ENCODE measurements around the gene GLCCI1.

The GLCCI1 gene

DNA sequence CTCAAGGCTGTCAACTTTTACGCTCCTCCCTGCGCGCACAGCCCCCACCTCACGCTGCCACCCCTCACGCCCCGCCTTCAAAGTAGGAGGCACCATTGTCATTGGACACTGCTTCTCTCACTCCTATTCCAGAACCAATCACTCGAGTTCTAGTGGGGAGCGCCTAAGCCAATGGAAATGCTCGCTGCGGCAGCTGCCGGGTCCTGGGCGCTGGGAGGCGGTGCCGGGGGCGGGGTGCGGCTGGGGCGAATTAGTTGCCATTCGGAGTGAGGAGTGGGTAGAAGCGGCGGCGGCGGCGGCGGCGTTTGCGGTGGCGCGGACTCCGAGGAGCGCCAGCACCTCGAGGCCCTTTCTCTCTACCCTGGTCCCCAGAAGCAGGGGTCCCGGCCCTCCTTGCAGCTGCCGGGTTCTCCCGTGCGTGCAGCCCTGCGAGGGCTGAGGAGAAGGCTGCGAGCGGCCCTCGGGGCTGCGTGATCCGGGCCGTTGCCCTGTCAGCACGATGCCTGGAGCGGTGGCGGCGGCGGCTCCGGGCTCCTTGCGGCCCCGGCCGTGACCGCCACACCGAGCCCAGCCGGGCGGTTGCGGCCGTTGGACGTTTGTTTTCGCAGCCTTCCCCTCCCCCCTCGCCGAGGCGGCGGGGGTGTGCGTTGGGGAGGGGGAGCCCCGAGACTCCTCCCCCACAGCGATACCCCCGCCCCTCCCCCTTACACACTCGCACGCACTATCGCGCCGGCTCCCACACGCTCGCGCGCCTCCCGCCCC, at the start of gene GLCCI1:
TSS of gene GLCCI1 (plus strand) at position 253 of the 762 bp plus-strand sequence. CDS start 555 bp downstream, outside the sequence.
- DNase-seq (ENCODE audit: low spot score) (peak; percentile 99), FAIRE-seq (peak; percentile 97)

DNA sequence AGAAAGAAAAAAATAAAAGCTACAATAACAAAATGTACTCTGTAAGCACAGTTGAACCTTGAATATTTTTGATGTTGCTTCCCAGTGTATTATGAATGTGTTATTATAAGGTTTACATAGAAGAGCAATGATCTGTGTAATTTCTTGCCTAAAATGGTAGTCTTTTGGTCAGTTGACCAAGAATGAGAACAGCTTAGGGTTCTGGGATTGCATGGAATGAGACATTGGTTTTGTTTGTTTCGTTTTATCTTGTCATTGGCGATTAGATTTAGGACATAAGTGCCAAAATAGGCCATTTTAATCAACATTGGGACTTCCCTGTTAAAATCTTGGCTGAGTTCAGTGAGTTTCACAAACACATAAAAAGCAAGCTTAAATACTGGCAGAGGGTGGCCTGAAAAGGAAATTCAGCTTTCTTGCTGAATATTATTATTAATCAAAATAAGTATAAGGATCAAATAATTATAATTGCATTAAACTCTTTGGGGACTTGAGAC, 49.1 kb upstream of the GLCCI1 start:
- no peak for FAIRE-seq
- DNase-seq (ENCODE audit: low spot score), result no peak

DNA sequence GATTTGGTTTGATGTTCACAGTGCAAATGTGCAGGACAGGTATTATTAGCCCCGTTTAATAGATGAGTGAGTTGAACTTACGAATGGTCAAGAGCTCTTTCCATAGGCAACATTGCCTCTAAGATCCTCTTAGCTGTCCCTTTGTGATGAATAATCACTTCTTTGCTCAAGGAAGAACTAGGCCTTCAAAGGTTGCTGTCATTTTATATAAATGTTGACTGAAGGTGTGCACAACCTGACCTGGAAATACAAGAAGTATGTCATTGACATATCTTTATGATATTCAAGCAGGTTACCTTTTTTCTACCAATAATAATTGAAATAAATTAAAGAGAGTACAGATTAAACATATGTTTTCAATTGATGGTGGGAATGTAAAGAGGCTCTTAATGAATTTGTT, 48.5 kb upstream of the GLCCI1 start:
- no peak for FAIRE-seq
- no peak for DNase-seq (ENCODE audit: low spot score)

DNA sequence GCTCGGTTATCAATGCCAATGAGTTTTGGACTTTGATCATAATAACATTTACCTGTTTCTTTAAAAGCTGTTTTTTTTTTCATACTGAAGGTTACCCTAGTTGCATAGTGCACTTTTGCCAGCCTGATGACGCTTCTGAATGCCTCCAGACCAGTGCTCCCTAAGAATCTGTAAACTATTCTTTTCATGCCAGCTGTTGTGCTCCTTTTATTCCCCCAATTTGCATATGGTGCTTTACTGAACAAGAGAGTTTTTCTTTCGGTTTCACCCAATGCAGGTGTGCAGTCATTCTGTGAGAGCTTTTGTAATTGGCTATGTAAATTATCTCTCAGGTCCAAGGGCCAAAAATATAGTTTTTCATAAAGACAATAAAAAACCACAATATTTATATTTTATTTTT, 48.1 kb upstream of the GLCCI1 start:
- DNase-seq (ENCODE audit: low spot score) (no peak), FAIRE-seq (no peak)

DNA sequence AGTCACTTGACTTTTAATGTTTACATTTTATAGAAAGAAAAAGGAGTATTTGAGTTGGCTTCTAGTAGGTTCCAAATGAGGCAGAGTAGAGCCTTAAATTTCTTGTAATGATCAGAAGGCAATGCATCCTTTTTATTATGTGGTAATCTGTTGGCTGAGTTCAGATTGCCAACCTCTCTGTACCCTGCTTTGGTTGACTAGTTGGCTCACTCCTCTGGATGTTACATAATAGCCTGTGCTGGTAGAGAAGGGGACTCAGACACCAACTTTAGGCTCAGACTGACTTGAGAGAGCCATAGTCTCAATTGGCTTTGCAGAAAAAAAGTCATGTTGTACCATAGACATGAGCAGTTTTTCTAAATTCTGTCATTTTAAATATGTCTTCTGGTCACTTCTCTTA, 46.8 kb upstream of the GLCCI1 start:
- peak; percentile 9 for FAIRE-seq

DNA sequence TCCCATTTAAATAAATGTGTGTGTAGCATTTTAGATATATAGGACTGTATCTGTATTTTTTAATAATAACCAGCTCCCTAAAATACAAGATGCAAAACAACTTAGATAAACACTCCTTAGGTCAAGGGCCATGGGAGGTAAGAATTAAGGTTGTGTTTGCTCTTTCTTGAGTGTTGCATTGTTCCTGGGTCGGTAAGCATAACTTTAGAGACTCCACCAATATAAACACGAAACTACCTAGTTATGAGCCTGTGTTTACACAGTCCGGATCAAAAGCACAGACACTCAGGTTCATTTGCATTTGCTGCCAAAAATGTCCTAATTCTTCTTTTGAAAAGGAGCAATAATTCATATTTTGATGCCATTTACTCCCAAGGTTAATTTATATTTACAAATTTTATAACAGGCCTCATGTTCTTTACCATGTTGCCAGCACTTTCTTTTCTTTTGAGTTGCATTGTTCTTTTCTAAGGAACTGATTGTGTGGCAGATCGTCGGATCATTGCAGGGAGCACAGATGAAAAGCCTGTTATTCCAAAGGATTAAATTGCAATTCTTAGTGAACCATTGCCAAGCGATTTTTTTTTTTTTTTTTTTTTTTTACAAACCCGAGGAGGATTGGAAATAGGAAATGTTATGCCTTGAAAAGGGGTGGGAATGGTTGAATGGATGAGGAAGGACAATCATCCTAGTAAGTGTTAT, 45.8 kb upstream of the GLCCI1 start:
- FAIRE-seq (no peak), DNase-seq (ENCODE audit: low spot score) (no peak)

More for the DNA sequence above, 46.8 kb upstream of the GLCCI1 start:
- no peak for DNase-seq (ENCODE audit: low spot score)

DNA sequence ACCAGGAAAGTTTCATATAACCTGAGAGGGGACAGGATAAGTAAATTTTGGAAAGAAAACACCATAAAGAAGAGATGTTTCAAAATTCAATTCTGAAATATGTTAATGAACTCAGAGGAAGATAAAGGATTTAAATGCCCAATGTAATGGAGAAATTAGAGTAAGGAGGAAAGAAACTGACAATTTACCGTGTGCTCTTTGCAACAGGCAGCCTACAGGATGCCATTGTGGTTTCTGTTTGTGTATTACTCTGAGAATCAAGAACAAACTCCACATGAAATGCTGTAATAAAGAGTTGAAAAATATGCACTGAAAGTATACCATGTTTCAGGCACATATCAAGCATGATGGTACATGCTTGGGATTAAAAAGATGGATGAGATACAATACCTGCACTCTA, 44.8 kb upstream of the GLCCI1 start:
- no peak for DNase-seq (ENCODE audit: low spot score)
- no peak for FAIRE-seq

DNA sequence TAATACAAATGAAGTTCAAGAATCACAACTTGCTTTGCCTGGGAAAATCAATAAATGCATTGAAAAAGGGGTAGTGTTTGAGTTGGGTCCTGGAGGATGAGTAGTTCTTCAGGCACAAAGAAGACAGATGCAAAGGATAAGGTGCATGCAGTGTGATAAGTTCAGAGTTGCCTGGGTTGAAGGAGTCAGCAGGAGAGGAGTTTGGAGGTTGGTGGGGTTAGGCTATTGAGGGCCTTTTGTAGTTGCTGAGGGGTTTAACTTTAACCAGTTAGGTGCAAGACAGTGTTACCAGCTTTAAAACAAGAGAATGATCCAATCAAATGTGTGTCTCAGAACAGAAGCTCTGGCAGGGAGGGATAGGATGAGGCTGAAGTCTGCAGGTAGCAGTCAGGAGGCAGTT, 44.3 kb upstream of the GLCCI1 start:
- no peak for DNase-seq (ENCODE audit: low spot score)
- FAIRE-seq, result no peak

DNA sequence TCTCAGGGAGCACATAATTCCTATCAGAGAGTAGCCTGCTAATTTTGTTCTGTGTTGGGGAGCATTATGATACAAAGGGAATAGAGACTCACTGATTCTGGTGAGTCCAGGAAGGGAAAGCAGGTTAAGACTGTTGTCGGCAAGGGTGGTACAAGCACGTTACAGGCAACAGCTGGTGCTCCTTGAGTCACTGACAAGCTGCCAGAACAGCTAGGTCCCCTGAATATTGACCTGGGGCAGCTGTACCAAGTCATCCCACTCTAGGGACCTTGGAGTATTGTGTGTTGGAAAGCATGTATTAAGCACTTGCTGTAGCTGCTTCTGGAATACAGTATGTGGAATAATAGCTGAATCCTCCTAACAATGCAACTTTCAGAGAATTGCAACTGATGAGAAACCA, 37.0 kb upstream of the GLCCI1 start:
- DNase-seq (ENCODE audit: low spot score) (no peak), FAIRE-seq (peak; percentile 37)

DNA sequence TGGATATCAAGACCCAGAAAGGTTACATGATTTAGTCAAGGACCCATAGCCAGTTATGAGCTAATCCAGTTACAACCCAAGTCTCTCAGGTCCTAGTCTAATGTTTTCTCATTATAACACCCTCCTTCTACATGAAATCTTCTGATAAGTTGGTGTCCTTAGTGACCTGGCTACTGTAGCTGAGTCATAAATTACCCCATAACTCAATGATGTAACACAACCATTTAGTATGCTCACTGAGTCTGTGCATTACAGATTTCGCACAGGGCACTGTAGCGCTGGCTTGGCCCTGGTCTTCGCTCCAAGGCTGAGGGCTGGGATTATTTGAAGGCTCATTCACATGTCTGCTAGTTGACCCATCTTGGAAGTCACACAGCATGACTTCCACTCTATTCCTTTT, 36.0 kb upstream of the GLCCI1 start:
- DNase-seq (ENCODE audit: low spot score) (no peak), FAIRE-seq (no peak)

DNA sequence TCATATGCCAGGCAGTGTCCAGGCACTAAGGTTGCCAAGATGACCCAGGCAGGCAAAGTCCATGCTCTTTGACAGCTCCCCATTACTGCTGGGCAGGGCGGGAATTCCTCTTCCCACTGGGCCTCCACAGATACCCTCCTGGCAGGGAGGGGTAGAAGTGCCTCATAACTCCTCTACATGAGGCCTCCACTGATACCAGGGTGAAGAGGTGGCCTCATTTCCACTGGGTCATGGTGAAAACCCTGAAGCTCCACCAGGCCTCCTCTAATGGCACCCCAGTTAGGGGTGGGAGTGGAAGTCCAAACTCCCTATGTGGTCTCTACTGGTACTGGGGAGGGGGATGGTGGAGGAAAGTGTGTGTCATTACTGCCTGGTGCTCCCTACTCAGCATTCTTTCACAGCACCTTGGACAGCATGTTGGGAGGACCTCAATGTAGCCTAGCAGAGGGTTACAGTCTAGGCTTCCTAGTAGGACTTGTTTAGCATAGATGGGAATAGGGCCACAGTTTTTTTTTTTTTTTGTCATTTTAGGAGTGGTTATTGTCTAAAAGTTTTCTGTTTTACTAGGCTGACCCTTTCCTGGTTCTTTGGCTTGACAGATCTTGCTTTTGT, 34.6 kb upstream of the GLCCI1 start:
- no peak for DNase-seq (ENCODE audit: low spot score)
- FAIRE-seq, result peak; percentile 62

DNA sequence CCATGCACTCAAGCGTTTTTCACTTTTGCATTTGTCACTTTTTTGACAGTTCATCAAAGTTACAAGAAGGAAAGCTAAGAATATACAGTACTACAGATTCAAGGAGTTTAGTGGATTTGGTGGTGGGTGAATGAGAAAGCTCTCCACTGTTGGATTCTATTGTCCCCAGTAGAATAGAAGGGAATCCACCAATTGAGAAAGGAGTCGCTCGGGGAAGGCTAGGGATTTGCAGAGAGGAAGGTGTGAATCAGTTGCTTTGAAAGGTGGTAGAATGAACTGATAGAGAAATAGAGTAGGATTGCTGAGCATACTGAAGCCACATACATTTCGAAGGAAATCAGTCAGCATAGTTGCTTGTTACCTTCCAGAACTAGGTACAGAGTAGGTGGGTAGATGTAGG, 33.7 kb upstream of the GLCCI1 start:
- FAIRE-seq (no peak), DNase-seq (ENCODE audit: low spot score) (no peak)

DNA sequence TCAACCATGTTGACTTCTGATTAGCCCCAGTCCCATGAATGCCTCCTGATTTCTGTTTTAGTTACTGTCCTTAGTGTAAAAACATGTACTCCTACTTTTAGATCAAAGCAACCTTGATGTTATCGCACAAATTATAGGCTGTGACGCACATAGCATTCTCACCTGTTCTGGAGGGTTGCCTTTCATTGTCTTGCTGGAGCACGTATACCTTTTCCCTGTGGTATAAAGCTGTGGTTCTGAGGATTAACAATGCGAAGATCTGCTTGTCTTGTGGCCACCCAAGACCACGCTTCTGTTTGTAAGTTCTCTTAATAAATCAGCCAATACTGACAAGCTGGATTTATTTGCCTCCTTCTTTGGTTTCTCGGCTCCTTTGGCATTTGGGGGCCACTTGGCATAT, 30.1 kb upstream of the GLCCI1 start:
- DNase-seq (ENCODE audit: low spot score) (no peak), FAIRE-seq (no peak)

DNA sequence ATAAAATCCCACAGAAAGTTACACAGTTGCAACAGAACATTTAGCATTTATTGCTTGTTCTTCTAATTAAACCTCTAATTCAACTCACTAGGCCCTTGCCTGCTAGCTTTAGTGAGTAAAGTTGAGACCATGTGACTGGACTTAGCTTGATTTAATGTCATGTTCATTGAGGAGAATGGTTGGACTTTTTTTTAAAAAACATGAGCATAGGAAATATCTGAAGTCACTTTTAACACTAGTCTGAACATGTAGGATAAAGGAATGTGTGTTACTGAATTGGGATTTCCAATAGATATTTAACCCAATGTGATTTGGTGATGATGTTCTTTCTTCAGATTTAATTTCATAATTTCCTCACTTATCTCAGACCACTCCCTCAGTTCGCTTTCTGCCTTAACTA, 24.6 kb upstream of the GLCCI1 start:
- DNase-seq (ENCODE audit: low spot score) (no peak), FAIRE-seq (no peak)

DNA sequence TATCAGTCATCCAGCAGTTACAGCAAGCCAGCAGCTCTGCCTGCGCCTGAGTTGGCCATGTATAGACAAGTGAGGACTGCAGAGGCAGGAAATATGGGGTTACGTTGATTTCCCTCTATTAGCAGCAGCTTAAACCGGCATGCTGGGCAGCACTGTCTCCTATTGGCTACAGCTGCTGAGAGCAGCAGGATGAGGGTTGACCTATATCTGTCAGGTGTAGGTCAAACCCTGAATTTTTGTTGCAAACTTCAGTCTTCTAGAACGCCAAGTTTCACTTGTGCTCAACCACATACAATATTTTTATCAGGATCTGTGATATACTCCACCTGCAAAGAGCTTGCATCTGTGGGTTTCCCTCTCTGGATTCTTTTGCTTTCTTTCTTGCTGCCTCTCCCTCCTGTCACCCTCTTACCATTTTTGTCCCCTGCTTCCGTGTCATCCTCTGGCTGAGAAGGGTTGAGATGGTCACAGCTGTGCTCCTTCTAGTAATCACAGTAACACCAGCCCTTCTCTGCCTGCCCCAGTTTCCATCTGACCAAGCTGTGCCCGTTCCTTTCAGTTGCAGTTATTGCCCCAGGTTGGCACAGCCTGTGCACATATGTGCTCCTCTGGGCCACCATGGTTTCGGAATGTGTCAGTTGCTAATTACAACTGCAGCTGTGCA, 23.8 kb upstream of the GLCCI1 start:
- DNase-seq (ENCODE audit: low spot score), result no peak
- peak; percentile 83 for FAIRE-seq

DNA sequence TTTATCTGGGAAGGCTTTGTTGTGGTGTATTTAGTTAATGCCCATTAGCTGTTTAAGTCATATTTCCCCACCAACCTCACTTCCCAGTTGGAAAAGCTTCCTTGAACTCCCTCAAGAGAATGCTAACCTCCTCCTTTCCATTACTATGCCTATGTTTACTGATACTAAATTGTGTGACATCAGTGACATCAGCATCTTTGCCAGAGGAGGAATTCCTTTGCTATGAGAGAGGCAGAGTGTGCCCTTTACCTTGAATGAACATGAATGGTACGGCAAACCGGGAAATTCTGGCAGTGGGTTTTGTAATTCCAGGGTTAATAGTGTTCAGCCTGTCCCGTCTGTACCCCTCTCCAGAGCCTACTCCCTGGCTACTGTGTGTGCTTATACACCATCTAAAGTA, 22.1 kb upstream of the GLCCI1 start:
- DNase-seq (ENCODE audit: low spot score), result no peak
- FAIRE-seq, result peak; percentile 84

DNA sequence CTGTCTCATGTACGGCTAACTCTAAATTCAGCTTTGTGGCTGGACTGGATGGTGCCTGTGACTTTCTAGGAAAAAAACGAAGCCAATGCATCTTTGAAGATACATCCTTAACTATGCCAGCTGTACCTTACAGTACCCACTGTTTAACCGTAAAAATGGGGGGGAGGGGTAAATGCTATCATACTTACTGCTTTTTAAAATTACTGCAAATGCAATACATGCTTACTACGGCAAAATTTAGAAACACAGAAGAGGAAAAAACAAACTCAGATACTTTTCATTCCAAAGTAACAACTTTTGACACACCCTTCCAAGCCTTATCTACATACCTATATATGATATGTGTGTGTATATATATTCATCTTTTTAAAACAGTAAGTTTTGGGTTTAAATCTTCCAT, 20.4 kb upstream of the GLCCI1 start:
- no peak for FAIRE-seq
- DNase-seq (ENCODE audit: low spot score), result no peak

DNA sequence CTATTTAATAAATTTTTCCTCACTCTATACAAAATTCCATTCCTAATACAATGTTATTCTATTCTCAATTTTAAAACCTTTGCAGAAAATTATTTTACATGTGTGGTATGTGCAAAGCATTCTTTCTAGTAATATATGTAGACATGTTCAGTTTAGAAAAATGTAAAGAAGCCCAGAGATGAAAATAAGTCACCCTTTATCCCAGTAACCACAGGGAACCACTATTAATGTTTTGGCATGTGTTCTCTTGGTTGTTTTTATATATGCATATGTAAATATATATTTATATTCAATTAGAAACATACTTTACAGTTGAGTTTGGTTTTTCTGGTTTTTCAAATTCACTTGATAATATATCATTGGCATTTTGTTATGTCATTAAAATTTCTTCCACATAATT, 14.8 kb upstream of the GLCCI1 start:
- FAIRE-seq (no peak), DNase-seq (ENCODE audit: low spot score) (no peak)

DNA sequence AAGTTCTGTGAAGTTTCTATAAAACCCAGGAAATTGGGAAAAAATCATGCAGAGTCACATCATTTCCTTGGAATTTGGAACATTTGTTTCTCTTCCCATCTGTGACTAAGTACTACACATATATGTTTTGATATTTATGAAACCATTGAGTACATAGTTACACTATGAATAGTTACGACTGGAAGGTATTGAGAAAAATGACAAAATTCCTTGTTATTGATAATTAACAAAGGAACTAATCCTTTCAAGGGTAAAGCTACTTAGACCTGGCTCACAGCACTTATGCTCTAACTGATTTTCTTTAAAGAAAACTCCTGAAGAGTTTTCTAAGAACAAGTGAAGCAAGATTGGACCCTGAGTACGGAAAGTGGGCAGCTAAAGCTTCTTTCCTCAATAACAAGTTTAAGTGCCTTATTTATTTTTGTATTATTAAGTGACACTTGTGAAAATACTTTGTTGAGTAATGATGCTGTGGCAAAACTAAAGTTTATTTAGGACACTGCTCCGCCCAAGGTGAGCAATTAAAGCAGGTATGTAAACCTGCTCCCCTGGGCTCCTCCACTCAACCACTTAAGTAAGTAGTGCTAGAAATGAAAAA, 12.0 kb upstream of the GLCCI1 start:
- DNase-seq (ENCODE audit: low spot score), result no peak
- FAIRE-seq, result no peak

DNA sequence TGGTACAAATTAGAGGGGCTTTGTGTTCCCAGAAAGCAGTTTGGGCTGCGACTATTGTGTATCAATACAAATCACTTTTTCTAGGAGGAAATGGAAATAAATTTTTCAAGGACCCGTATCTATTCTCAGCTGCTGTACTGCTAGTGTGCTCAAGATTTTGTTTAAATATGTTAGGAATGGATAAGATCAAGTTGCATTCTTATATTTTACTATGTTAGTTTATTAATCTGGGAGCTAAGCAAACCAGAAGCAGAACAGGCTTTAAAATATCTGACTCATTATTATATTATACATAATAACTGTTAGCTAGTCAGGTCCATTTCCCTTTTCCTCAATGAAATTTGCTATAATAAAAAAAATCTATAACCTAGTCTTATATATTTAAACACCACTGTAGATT, 11.1 kb upstream of the GLCCI1 start:
- no peak for FAIRE-seq

DNA sequence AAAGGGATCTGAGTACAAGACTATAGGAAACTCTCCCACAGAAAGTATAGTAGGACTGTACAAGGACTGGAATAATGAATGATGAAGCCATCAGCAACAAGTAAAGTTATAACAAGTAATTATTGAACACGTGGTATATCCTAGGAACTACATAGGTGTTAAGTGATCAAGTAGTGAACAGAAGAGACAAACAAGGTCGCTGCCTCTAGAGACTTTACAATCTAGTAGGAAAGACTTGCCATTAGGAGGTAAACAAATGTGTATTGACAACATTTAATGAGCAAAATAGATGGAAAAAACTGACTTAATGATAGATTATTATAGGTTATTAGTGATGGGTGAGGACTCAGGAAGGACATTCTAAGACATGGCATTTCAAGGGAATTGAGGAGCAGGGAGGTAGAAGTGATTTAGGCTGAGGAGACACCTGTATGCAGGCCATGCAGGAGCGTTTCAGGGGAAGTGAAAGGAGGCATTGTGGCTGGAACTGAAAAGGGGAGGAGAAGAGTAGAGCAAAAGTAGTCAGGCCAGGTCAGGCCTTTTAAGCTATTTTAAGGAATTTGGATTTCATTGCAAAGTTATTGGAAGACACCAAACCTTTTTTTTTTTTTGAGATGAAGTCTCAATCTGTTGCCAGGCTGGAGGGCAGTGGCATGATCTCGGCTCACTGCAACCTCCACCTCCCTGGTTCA, 8.5 kb upstream of the GLCCI1 start:
- DNase-seq (ENCODE audit: low spot score), result no peak
- FAIRE-seq, result no peak

More for the DNA sequence above, 11.1 kb upstream of the GLCCI1 start:
- DNase-seq (ENCODE audit: low spot score), result no peak

Data from urothelium cell line (cell line).